ENCODE measurements around the gene TSR3.

Gene TSR3

GRCh38 chr16:1311738-1312466, 39.8 kb downstream of the TSR3 start:
- Histone ChIP-seq H3K9ac (ENCODE audit: low read length in 5 of 5) (peak overlapping the region in 4 of 5 donors; percentile 67 to 83 (median 77)), H3K9me3 (ENCODE audit: control insufficient read depth in 5 of 5, low read length in 5 of 5) (no peaks in the 10 kb centered on the region), H3K4me1 (ENCODE audit: control insufficient read depth in 5 of 5, insufficient read depth in 5 of 5, low read length in 5 of 5) (peaks cover 13 to 46% (median 36%) of the 10 kb centered on the region in 5 donors), H3K27ac (ENCODE audit: low read depth, low read length) (peak overlapping the region; percentile 30), H3K36me3 (ENCODE audit: control insufficient read depth in 5 of 5, insufficient read depth in 5 of 5, low read length in 5 of 5) (peaks cover 0 to 42% (median 38%) of the 10 kb centered on the region in 5 donors), H3K27me3 (ENCODE audit: control insufficient read depth in 5 of 5, insufficient read depth in 4 of 5, low read length in 5 of 5) (no peaks in the 10 kb centered on the region), H3K4me3 (ENCODE audit: low read depth in 1 of 5, low read length in 5 of 5) (peak overlapping the region in 4 of 5 donors; percentile 22 to 82 (median 68))

DNA sequence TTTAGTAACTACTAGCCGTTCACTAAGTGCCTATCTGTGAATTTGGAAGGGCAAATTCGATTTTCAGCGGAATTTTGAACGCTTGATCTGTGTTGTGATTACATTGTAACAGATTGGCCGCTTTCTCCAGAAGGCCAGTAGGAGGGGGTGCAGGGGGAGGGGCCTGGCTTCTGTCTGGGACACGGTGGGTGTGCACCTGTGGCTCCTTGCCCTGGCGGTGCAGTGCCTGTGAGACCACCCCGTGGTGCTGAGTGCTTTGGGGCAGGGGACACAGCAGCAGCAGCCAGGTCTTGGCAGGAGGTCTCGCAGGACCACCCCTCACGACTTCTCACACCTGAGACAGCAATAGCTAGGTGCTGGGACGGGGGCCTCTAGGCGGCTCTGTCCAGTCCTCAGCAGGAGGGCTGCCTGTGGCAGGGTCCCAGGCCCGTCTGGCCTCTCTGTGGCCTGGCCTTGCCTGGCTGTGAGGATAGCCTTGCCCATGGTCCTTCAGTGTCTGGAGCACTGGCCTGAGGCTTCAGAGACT, 40.4 kb downstream of the TSR3 start:
- no peaks in the 10 kb centered on the region for H3K9me3 ChIP-seq (ENCODE audit: control insufficient read depth in 5 of 5, low read length in 5 of 5)
- H3K27me3 ChIP-seq (ENCODE audit: control insufficient read depth in 5 of 5, insufficient read depth in 4 of 5, low read length in 5 of 5) = no peaks in the 10 kb centered on the region
- peak overlapping the region; percentile 26 to 83 (median 74) for H3K9ac ChIP-seq (ENCODE audit: low read length in 5 of 5)
- H3K4me3 ChIP-seq (ENCODE audit: low read depth in 1 of 5, low read length in 5 of 5) = peak overlapping the region; percentile 63 to 91 (median 82)
- H3K36me3 ChIP-seq (ENCODE audit: control insufficient read depth in 5 of 5, insufficient read depth in 5 of 5, low read length in 5 of 5) = peaks cover 0 to 35% (median 32%) of the 10 kb centered on the region in 5 donors
- H3K4me1 ChIP-seq (ENCODE audit: control insufficient read depth in 5 of 5, insufficient read depth in 5 of 5, low read length in 5 of 5) = peaks cover 13 to 46% (median 36%) of the 10 kb centered on the region in 5 donors
- H3K27ac ChIP-seq (ENCODE audit: low read depth, low read length) = peak overlapping the region; percentile 30

GRCh38 chr16:1310832-1311200, 40.9 kb downstream of the TSR3 start:
- Histone ChIP-seq H3K9ac (ENCODE audit: low read length in 5 of 5) (peak overlapping the region; percentile 50 to 83 (median 74)), H3K36me3 (ENCODE audit: control insufficient read depth in 5 of 5, insufficient read depth in 5 of 5, low read length in 5 of 5) (peaks cover 0 to 31% (median 27%) of the 10 kb centered on the region in 5 donors), H3K27ac (ENCODE audit: low read depth, low read length) (no peak overlapping the region), H3K27me3 (ENCODE audit: control insufficient read depth in 5 of 5, insufficient read depth in 4 of 5, low read length in 5 of 5) (no peaks in the 10 kb centered on the region), H3K9me3 (ENCODE audit: control insufficient read depth in 5 of 5, low read length in 5 of 5) (no peaks in the 10 kb centered on the region), H3K4me1 (ENCODE audit: control insufficient read depth in 5 of 5, insufficient read depth in 5 of 5, low read length in 5 of 5) (peaks cover 13 to 46% (median 36%) of the 10 kb centered on the region in 5 donors), H3K4me3 (ENCODE audit: low read depth in 1 of 5, low read length in 5 of 5) (peak overlapping the region; percentile 63 to 91 (median 82))

DNA sequence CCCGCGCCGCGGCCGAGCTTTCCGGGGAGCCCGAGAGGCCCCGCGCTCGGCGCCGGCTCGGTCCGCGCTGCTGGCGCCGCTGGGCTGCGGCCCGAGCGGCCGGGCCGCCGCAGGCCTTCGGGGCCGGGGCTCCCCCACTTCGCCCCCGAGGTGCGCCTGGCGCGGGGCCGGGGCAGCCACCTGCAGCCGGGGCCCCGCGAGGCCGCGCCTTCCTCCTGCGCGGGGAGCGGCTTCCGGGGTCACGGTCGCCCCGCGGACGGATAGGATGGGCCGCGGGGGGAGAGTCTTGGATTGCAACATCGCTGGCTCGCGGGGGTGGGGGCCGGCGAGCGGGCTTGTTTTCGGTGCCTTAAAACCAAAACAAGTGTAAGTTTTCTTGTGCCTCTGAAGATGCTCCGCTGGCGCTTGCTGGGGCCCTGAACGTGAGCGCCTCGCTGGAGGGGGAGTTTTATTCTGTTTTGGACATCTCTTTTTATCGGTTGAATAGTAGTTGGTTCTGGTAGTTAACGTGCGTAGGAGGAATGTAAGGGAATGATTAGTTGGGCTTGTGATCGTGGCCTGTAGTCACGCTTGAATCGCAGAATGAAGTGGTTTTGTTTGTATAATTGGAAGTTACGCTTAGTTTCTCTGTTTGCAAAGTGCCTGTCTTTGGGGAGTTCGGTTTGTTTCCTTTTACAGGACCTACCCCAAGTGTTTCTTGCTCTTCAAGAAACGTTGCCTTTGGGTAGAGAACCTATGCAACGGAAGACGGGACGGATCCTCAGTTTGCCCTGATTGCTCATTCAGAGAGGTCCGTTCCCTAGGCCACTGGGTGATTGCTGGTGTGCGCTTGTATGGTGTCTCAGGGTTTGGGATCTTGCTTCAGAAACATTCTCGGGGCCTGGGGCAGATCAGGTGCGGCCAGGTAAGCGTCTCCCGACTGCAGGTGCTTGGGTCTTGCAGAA, 41.5 kb downstream of the TSR3 start:
- no peaks in the 10 kb centered on the region for H3K27me3 ChIP-seq (ENCODE audit: control insufficient read depth in 5 of 5, insufficient read depth in 4 of 5, low read length in 5 of 5)
- H3K27ac ChIP-seq (ENCODE audit: low read depth, low read length) = peak overlapping the region; percentile 42

GRCh38 chr16:1308977-1309885, 42.4 kb downstream of the TSR3 start, which contains the start of gene UBE2I:
TSS of gene UBE2I (plus strand) at chr16:1309636. CDS start at chr16:1314031, 4,395 bp downstream.
- Histone ChIP-seq H3K4me3 (ENCODE audit: low read depth in 1 of 5, low read length in 5 of 5) (peak within 1 kb of the TSS; percentile 63 to 91 (median 82)), H3K36me3 (ENCODE audit: control insufficient read depth in 5 of 5, insufficient read depth in 5 of 5, low read length in 5 of 5) (peaks cover 0 to 15% (median 11%) of the 10 kb centered on the region in 5 donors), H3K4me1 (ENCODE audit: control insufficient read depth in 5 of 5, insufficient read depth in 5 of 5, low read length in 5 of 5) (peaks cover 13 to 43% (median 36%) of the 10 kb centered on the region in 5 donors), H3K9ac (ENCODE audit: low read length in 5 of 5) (peak within 1 kb of the TSS; percentile 50 to 98 (median 88)), H3K27me3 (ENCODE audit: control insufficient read depth in 5 of 5, insufficient read depth in 4 of 5, low read length in 5 of 5) (peaks cover 0 to under 1% (median 0%) of the 10 kb centered on the region in 5 donors), H3K9me3 (ENCODE audit: control insufficient read depth in 5 of 5, low read length in 5 of 5) (no peaks in the 10 kb centered on the region), H3K27ac (ENCODE audit: low read depth, low read length) (peak within 1 kb of the TSS; percentile 95)

More for the DNA sequence above, 41.5 kb downstream of the TSR3 start:
- H3K4me3 ChIP-seq (ENCODE audit: low read depth in 1 of 5, low read length in 5 of 5) = peak overlapping the region; percentile 63 to 91 (median 82)
- H3K36me3 ChIP-seq (ENCODE audit: control insufficient read depth in 5 of 5, insufficient read depth in 5 of 5, low read length in 5 of 5) = peaks cover 0 to 24% (median 21%) of the 10 kb centered on the region in 5 donors
- H3K9ac ChIP-seq (ENCODE audit: low read length in 5 of 5) = peak overlapping the region; percentile 50 to 83 (median 74)
- H3K4me1 ChIP-seq (ENCODE audit: control insufficient read depth in 5 of 5, insufficient read depth in 5 of 5, low read length in 5 of 5) = peaks cover 13 to 46% (median 36%) of the 10 kb centered on the region in 5 donors
- no peaks in the 10 kb centered on the region for H3K9me3 ChIP-seq (ENCODE audit: control insufficient read depth in 5 of 5, low read length in 5 of 5)

DNA sequence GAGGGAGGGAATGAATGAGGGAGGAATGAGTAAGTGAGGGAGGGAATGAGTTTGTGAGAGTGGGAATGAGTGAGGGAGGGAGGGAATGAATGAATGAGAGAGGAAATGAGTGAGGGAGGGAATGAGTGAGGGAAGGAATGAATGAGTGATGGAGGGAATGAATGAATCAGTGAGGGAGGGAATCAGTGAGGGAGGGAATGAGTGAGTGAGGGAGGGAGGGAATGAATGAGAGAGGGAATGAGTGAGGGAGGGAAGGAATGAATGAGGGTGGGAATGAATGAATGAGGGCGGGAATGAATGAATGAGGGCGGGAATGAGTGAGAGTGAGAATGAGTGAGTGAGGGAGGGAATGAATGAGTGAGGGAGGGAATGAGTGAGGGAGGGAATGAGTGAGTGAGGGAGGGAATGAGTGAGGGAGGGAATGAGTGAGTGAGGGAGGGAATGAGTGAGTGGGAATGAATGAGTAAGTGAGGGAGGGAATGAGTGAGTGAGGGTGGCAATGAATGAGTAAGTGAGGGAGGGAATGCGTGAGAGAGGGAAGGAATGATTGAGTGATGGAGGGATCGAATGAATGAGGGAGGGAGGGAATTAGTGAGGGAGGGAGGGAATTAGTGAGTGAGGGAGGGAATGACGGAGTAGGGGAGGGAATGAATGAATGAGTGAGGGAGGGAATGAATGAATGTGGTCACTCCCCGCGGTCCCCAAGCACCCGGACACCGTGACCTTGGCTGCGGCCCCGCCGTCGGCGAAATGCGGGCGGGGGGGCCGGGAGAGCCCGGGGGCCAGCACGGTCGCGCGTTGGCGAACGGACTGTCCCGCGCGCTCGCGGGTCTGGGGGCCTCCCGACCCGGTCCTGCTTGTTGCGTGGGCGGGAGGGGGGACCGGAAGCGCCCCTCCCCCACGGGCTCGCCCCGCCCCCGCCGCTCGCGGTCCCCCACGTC, 43.4 kb downstream of the TSR3 start:
- no peak overlapping the region for H3K9ac ChIP-seq (ENCODE audit: low read length in 5 of 5)
- peaks cover 13 to 39% (median 36%) of the 10 kb centered on the region in 5 donors for H3K4me1 ChIP-seq (ENCODE audit: control insufficient read depth in 5 of 5, insufficient read depth in 5 of 5, low read length in 5 of 5)
- H3K4me3 ChIP-seq (ENCODE audit: low read depth in 1 of 5, low read length in 5 of 5) = peak overlapping the region; percentile 45 to 79 (median 68)
- H3K9me3 ChIP-seq (ENCODE audit: control insufficient read depth in 5 of 5, low read length in 5 of 5) = no peaks in the 10 kb centered on the region
- peak overlapping the region; percentile 95 for H3K27ac ChIP-seq (ENCODE audit: low read depth, low read length)
- peaks cover 0 to 9% (median 5%) of the 10 kb centered on the region in 5 donors for H3K27me3 ChIP-seq (ENCODE audit: control insufficient read depth in 5 of 5, insufficient read depth in 4 of 5, low read length in 5 of 5)
- peaks cover 0 to 9% (median 6%) of the 10 kb centered on the region in 5 donors for H3K36me3 ChIP-seq (ENCODE audit: control insufficient read depth in 5 of 5, insufficient read depth in 5 of 5, low read length in 5 of 5)

DNA sequence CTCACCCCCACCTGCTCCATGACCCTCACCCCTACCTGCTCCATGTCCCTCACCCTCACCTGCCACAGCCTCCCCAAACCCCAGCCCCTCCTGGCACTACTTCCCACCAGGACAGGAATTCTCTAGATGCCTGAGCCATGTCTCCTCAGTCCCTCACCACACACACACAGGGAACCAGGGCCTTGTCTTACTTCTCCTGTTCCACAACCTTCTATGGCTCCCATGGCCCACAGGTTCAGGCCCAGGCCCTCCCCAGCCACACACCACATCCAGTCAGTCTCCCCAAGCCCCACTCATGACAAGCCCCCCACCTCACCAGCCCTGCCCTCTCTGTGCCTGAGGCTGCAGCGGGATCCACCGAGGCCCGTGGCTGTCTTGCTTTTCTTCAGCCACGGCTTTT, 45.3 kb downstream of the TSR3 start:
- H3K27me3 ChIP-seq (ENCODE audit: control insufficient read depth in 5 of 5, insufficient read depth in 4 of 5, low read length in 5 of 5) = peaks cover 5 to 14% (median 11%) of the 10 kb centered on the region in 5 donors
- H3K4me1 ChIP-seq (ENCODE audit: control insufficient read depth in 5 of 5, insufficient read depth in 5 of 5, low read length in 5 of 5) = peaks cover 9 to 21% (median 18%) of the 10 kb centered on the region in 5 donors
- H3K9ac ChIP-seq (ENCODE audit: low read length in 5 of 5) = no peak overlapping the region
- no peaks in the 10 kb centered on the region for H3K9me3 ChIP-seq (ENCODE audit: control insufficient read depth in 5 of 5, low read length in 5 of 5)
- H3K36me3 ChIP-seq (ENCODE audit: control insufficient read depth in 5 of 5, insufficient read depth in 5 of 5, low read length in 5 of 5) = no peaks in the 10 kb centered on the region
- H3K4me3 ChIP-seq (ENCODE audit: low read depth in 1 of 5, low read length in 5 of 5) = no peak overlapping the region
- H3K27ac ChIP-seq (ENCODE audit: low read depth, low read length) = no peak overlapping the region

- no peaks in the 10 kb centered on the region for H3K36me3 ChIP-seq (ENCODE audit: control insufficient read depth in 5 of 5, insufficient read depth in 5 of 5, low read length in 5 of 5)
- no peak overlapping the region for H3K27ac ChIP-seq (ENCODE audit: low read depth, low read length)
- peaks cover 6 to 16% (median 12%) of the 10 kb centered on the region in 5 donors for H3K27me3 ChIP-seq (ENCODE audit: control insufficient read depth in 5 of 5, insufficient read depth in 4 of 5, low read length in 5 of 5)
- H3K4me3 ChIP-seq (ENCODE audit: low read depth in 1 of 5, low read length in 5 of 5) = no peak overlapping the region
- peaks cover 6 to 20% (median 17%) of the 10 kb centered on the region in 5 donors for H3K4me1 ChIP-seq (ENCODE audit: control insufficient read depth in 5 of 5, insufficient read depth in 5 of 5, low read length in 5 of 5)
- H3K9ac ChIP-seq (ENCODE audit: low read length in 5 of 5) = no peak overlapping the region
- H3K9me3 ChIP-seq (ENCODE audit: control insufficient read depth in 5 of 5, low read length in 5 of 5) = no peaks in the 10 kb centered on the region
These were observed 45.9 kb downstream of the TSR3 start for GRCh38 chr16:1305823-1306222.

Measured in subcutaneous abdominal adipose tissue (tissue), 5 donors.